Vagina (tissue), 2 donors: ENCODE measurements around the gene DIO3. TPM values are rescaled to one million over a fixed set of nuclear protein-coding genes. Genes with fewer than 3 reads are reported as not detected.
"Not testable (repeated sequence)": the region's sequence is repeated elsewhere in the genome, so short reads cannot be mapped to it uniquely, and the experiment has no call there.

ENCODE experiments used
- DNase-seq, 2 donors: peaks; one replicate each; pipeline ENCODE4 v3.0.0-alpha.2; 2017; ENCODE audit errors: extremely low spot score in 2 of 2
- H3K27ac ChIP-seq: fragments of 200-600 bp; sonication (generic); one replicate; pipeline ENCODE4 v1.5.1; 2019
- H3K27me3 ChIP-seq: fragments of 200-600 bp; sonication (generic); one replicate; pipeline ENCODE4 v1.5.1; 2019
- H3K36me3 ChIP-seq, 2 donors: fragments of 200-600 bp; sonication (generic); one replicate each; pipeline ENCODE4 v1.5.1; 2017 to 2019
- H3K4me1 ChIP-seq: fragments of 200-600 bp; sonication (generic); one replicate; pipeline ENCODE4 v1.5.1; 2019
- H3K4me3 ChIP-seq, 2 donors: fragments of 200-600 bp; sonication (generic); 1 replicate in 1 of 2; 2 replicates in 1 of 2; pipeline ENCODE4 v1.5.1; 2016 to 2019
- H3K9me3 ChIP-seq: fragments of 200-600 bp; sonication (generic); one replicate; pipeline ENCODE4 v1.5.1; 2019
- POLR2A ChIP-seq, 2 donors: fragments of 450-650 bp; IDR thresholded peaks; one replicate each; pipeline ENCODE4 v1.6.1; 2017; ENCODE audit warnings: antibody characterized with exemption in 2 of 2, mild to moderate bottlenecking in 2 of 2, moderate library complexity in 2 of 2
- POLR2AphosphoS5 ChIP-seq, 2 donors: sonication (generic); formaldehyde crosslinking; IDR thresholded peaks; one replicate each; pipeline ENCODE4 v1.9.0; 2017; ENCODE audit warnings: antibody characterized with exemption in 2 of 2, mild to moderate bottlenecking in 2 of 2, low read depth in 1 of 2; ENCODE audit not compliant: insufficient read depth in 1 of 2
- intact Hi-C: fragments of 100-400 bp; cut with DNase I; formaldehyde crosslinking; loops from one replicate; pipeline ENCODE4 v1.15.1; 2023
- total RNA-seq: library from RNA; depleted of rRNA; stranded (reverse); fragments of >200 nt; gene quantifications from one replicate; pipeline ENCODE4 v1.2.3, GENCODE V29; 2016
- TF ChIP-seq, protein P1 (sequence below), 3 experiments: fragments of 450-650 bp in 2 of 3; fragments of 200-600 bp in 1 of 3; sonication (generic) in 1 of 3; IDR thresholded peaks; one replicate each; pipeline ENCODE4 v1.5.1; 2017 to 2019; ENCODE audit warnings: antibody characterized with exemption in 3 of 3, mild to moderate bottlenecking in 2 of 3, moderate library complexity in 2 of 3

Gene DIO3
- total RNA-seq, 1 donor from 2014 or later, result 52.1 TPM

DNA sequence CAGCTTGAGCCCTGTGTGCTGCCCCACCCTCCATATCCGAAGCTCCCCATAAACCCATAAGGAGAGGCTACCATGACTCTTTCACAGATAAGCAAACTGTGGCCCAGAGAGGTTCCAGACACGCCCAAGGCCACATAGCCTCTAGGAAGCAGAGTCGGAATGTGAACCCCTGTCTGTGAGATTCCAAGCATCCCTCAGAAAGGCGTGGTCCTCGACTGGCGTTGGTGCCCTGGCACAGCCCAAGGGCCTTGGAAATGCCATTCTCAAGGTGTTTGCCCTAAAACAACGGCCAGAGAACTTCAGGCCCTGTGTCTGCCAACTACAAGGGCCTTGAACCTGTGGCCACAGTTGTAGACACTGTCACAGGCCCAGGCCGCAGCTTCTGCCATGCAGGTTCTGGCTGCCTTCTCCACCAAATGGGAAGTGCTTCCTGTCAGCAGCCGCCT, 8.5 kb upstream of the DIO3 start:
- intact Hi-C loops, result loop anchor here (1.0 kb wide), 1 partner anchor 45 kb away; no protein-coding TSS in a partner anchor
- no peak for DNase-seq
- Histone ChIP-seq H3K4me1 (peaks cover 21% of the 10 kb centered on the region), H3K27ac (no peak overlapping the region), H3K27me3 (no peaks in the 10 kb centered on the region), H3K9me3 (no peaks in the 10 kb centered on the region), H3K36me3 (no peaks in the 10 kb centered on the region), H3K4me3 (no peak overlapping the region)
- TF ChIP-seq POLR2AphosphoS5 (IDR thresholded peaks at IDR 0.05; ENCODE audit: insufficient read depth in 1 of 2, low read depth in 1 of 2), result no peak

- Histone ChIP-seq H3K9me3 (no peaks in the 10 kb centered on the region), H3K36me3 (no peaks in the 10 kb centered on the region), H3K4me1 (peaks cover 26% of the 10 kb centered on the region), H3K27me3 (no peaks in the 10 kb centered on the region), H3K4me3 (no peak overlapping the region), H3K27ac (no peak overlapping the region)
- no peak for DNase-seq
- intact Hi-C loops, result no loop called here
- TF ChIP-seq POLR2A (IDR thresholded peaks at IDR 0.05) (no peak), POLR2AphosphoS5 (IDR thresholded peaks at IDR 0.05; ENCODE audit: insufficient read depth in 1 of 2, low read depth in 1 of 2) (no peak)
- TF ChIP-seq, protein P1, sequence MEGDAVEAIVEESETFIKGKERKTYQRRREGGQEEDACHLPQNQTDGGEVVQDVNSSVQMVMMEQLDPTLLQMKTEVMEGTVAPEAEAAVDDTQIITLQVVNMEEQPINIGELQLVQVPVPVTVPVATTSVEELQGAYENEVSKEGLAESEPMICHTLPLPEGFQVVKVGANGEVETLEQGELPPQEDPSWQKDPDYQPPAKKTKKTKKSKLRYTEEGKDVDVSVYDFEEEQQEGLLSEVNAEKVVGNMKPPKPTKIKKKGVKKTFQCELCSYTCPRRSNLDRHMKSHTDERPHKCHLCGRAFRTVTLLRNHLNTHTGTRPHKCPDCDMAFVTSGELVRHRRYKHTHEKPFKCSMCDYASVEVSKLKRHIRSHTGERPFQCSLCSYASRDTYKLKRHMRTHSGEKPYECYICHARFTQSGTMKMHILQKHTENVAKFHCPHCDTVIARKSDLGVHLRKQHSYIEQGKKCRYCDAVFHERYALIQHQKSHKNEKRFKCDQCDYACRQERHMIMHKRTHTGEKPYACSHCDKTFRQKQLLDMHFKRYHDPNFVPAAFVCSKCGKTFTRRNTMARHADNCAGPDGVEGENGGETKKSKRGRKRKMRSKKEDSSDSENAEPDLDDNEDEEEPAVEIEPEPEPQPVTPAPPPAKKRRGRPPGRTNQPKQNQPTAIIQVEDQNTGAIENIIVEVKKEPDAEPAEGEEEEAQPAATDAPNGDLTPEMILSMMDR (IDR thresholded peaks at IDR 0.05), result no peak
Measured at GRCh38 chr14:101553393-101553792, 7.9 kb upstream of the DIO3 start.

GRCh38 chr14:101553931-101554330, 7.4 kb upstream of the DIO3 start:
- Histone ChIP-seq H3K4me3 (no peak overlapping the region), H3K27me3 (no peaks in the 10 kb centered on the region), H3K27ac (no peak overlapping the region), H3K9me3 (no peaks in the 10 kb centered on the region), H3K36me3 (no peaks in the 10 kb centered on the region), H3K4me1 (peaks cover 29% of the 10 kb centered on the region)
- DNase-seq, result no peak
- TF ChIP-seq, protein P1 (IDR thresholded peaks at IDR 0.05), result no peak
- no peak for TF ChIP-seq POLR2A (IDR thresholded peaks at IDR 0.05)
- TF ChIP-seq POLR2AphosphoS5 (IDR thresholded peaks at IDR 0.05; ENCODE audit: insufficient read depth in 1 of 2, low read depth in 1 of 2), result no peak
- intact Hi-C loops, result no loop called here

- no peak for DNase-seq
- Histone ChIP-seq H3K4me3 (no peak overlapping the region), H3K27me3 (no peaks in the 10 kb centered on the region), H3K4me1 (peaks cover 29% of the 10 kb centered on the region), H3K36me3 (no peaks in the 10 kb centered on the region), H3K9me3 (no peaks in the 10 kb centered on the region), H3K27ac (no peak overlapping the region)
- intact Hi-C loops, result no loop called here
- TF ChIP-seq, protein P1 (IDR thresholded peaks at IDR 0.05), result no peak
- no peak for TF ChIP-seq POLR2AphosphoS5 (IDR thresholded peaks at IDR 0.05; ENCODE audit: insufficient read depth in 1 of 2, low read depth in 1 of 2)
- no peak for TF ChIP-seq POLR2A (IDR thresholded peaks at IDR 0.05)
Measured at GRCh38 chr14:101554991-101555668, 6.2 kb upstream of the DIO3 start.

DNA sequence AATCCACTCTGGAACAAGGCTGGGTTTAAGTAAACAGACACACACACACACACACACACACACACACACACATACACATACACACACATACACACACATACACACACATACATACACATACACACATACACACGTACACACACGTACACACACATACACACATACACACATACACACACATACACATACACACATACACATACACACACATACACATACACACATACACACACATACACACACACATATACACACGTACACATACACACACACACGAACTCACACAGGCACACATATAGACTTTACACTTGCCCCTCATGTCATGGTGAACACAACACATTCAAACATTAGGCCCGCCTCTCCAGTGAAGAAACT, 5.6 kb upstream of the DIO3 start:
- H3K36me3 ChIP-seq, H3K27me3 ChIP-seq, intact Hi-C loops, H3K9me3 ChIP-seq, DNase-seq, H3K27ac ChIP-seq, H3K4me3 ChIP-seq: not testable (repeated sequence)
- H3K4me1 ChIP-seq, result peaks cover 29% of the 10 kb centered on the region

DNA sequence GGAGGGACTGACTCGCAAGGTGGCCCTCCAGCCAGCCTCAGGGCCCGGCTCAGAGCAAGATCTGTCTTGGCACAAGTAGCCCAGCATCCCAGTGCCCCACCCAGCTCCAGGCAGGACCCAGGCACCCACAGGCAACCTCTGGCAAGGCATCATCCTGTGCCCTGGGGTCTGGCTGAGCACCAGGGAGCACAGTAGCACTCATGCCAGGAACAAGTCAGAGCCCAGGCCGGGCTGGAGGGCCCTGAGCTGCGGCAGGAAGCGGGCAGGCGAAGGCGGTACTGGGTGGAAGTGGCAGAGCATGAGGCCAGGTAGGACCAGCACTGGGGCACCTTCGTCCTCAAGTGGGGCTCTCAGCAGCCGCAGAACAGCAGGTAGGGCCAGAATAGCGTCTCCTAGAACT, 5.2 kb upstream of the DIO3 start:
- Histone ChIP-seq H3K9me3 (no peaks in the 10 kb centered on the region), H3K4me3 (no peak overlapping the region), H3K27ac (peak overlapping the region; percentile 90), H3K4me1 (peaks cover 29% of the 10 kb centered on the region), H3K36me3 (no peaks in the 10 kb centered on the region), H3K27me3 (no peaks in the 10 kb centered on the region)
- DNase-seq, result no peak
- intact Hi-C loops, result no loop called here
- TF ChIP-seq, protein P1 (IDR thresholded peaks at IDR 0.05), result no peak
- TF ChIP-seq POLR2A (IDR thresholded peaks at IDR 0.05) (no peak), POLR2AphosphoS5 (IDR thresholded peaks at IDR 0.05; ENCODE audit: insufficient read depth in 1 of 2, low read depth in 1 of 2) (no peak)
